ENCODE measurements around the gene CEP63. TPM values are rescaled to one million over a fixed set of nuclear protein-coding genes. Genes with fewer than 3 reads are reported as not detected.

The CEP63 gene
- polyA plus RNA-seq, 6 donors from 2014 or later = 5.4 to 25.5 (median 17.7) TPM

GRCh38 chr3:134602440-134602814 lies 116.6 kb downstream of the CEP63 start:
- peaks cover 6 to 10% (median 7%) of the 10 kb centered on the region in 3 donors for H3K4me1 Mint-ChIP-seq
- H3K27me3 Mint-ChIP-seq = peaks cover 0 to 14% (median 0%) of the 10 kb centered on the region in 3 donors
- H3K36me3 Mint-ChIP-seq = no peaks in the 10 kb centered on the region
- H3K4me3 Mint-ChIP-seq = no peak overlapping the region
- DNase-seq (no peak), ATAC-seq (ENCODE audit: low read depth in 2 of 2) (no peak)
- H3K9me3 Mint-ChIP-seq = no peaks in the 10 kb centered on the region
- H3K27ac Mint-ChIP-seq = no peak overlapping the region

GRCh38 chr3:134603480-134603879 lies 117.6 kb downstream of the CEP63 start:
- H3K36me3 Mint-ChIP-seq = no peaks in the 10 kb centered on the region
- peaks cover 0 to 12% (median 0%) of the 10 kb centered on the region in 3 donors for H3K27me3 Mint-ChIP-seq
- peaks cover 6 to 10% (median 7%) of the 10 kb centered on the region in 3 donors for H3K4me1 Mint-ChIP-seq
- no peaks in the 10 kb centered on the region for H3K9me3 Mint-ChIP-seq
- H3K27ac Mint-ChIP-seq = no peak overlapping the region
- ATAC-seq (ENCODE audit: low read depth in 2 of 2) (no peak), DNase-seq (no peak)
- H3K4me3 Mint-ChIP-seq = no peak overlapping the region

GRCh38 chr3:134603956-134604355 lies 118.1 kb downstream of the CEP63 start:
- DNase-seq = no peak
- Mint-ChIP-seq H3K9me3 (no peaks in the 10 kb centered on the region), H3K36me3 (no peaks in the 10 kb centered on the region), H3K27ac (no peak overlapping the region), H3K4me3 (no peak overlapping the region), H3K27me3 (peaks cover 0 to 14% (median 0%) of the 10 kb centered on the region in 3 donors), H3K4me1 (peaks cover 6 to 10% (median 7%) of the 10 kb centered on the region in 3 donors)
- no peak for ATAC-seq (ENCODE audit: low read depth in 2 of 2)

- peaks cover 0 to 18% (median 0%) of the 10 kb centered on the region in 3 donors for H3K27me3 Mint-ChIP-seq
- no peak overlapping the region for H3K4me3 Mint-ChIP-seq
- H3K4me1 Mint-ChIP-seq = peaks cover 5 to 6% (median 5%) of the 10 kb centered on the region in 3 donors
- peaks cover 0 to 1% (median 0%) of the 10 kb centered on the region in 7 donors for H3K9me3 Mint-ChIP-seq
- DNase-seq (no peak), ATAC-seq (ENCODE audit: low read depth in 2 of 2) (no peak)
- H3K27ac Mint-ChIP-seq = no peak overlapping the region
- H3K36me3 Mint-ChIP-seq = no peaks in the 10 kb centered on the region
These were observed 119.7 kb downstream of the CEP63 start for GRCh38 chr3:134605556-134605955.

- ATAC-seq (ENCODE audit: low read depth in 2 of 2) (no peak), DNase-seq (no peak)
- Mint-ChIP-seq H3K36me3 (no peaks in the 10 kb centered on the region), H3K4me3 (peak overlapping the region in 1 of 8 donors; percentile 34), H3K9me3 (peaks cover 0 to 1% (median 0%) of the 10 kb centered on the region in 7 donors), H3K4me1 (no peaks in the 10 kb centered on the region), H3K27ac (no peak overlapping the region), H3K27me3 (peaks cover 0 to 18% (median 0%) of the 10 kb centered on the region in 3 donors)
These were observed 120.5 kb downstream of the CEP63 start for GRCh38 chr3:134606033-134607025.

GRCh38 chr3:134607054-134608022 lies 121.5 kb downstream of the CEP63 start:
- no peaks in the 10 kb centered on the region for H3K36me3 Mint-ChIP-seq
- no peak overlapping the region for H3K27ac Mint-ChIP-seq
- peaks cover 0 to 18% (median 0%) of the 10 kb centered on the region in 3 donors for H3K27me3 Mint-ChIP-seq
- ATAC-seq (ENCODE audit: low read depth in 2 of 2) (no peak), DNase-seq (no peak)
- H3K4me1 Mint-ChIP-seq = no peaks in the 10 kb centered on the region
- H3K4me3 Mint-ChIP-seq = peak overlapping the region in 1 of 8 donors; percentile 27
- H3K9me3 Mint-ChIP-seq = peaks cover 0 to 1% (median 0%) of the 10 kb centered on the region in 7 donors

- Mint-ChIP-seq H3K4me3 (no peak overlapping the region), H3K27ac (no peak overlapping the region), H3K9me3 (peaks cover 0 to 1% (median 0%) of the 10 kb centered on the region in 7 donors), H3K4me1 (no peaks in the 10 kb centered on the region), H3K36me3 (no peaks in the 10 kb centered on the region), H3K27me3 (peaks cover 0 to 18% (median 0%) of the 10 kb centered on the region in 3 donors)
- no peak for DNase-seq
- ATAC-seq (ENCODE audit: low read depth in 2 of 2) = no peak
These were observed 122.3 kb downstream of the CEP63 start for GRCh38 chr3:134608023-134608770.

GRCh38 chr3:134608771-134609435 lies 123.0 kb downstream of the CEP63 start:
- Mint-ChIP-seq H3K4me3 (no peak overlapping the region), H3K27ac (no peak overlapping the region), H3K4me1 (no peaks in the 10 kb centered on the region), H3K27me3 (peaks cover 0 to 18% (median 0%) of the 10 kb centered on the region in 3 donors), H3K36me3 (no peaks in the 10 kb centered on the region), H3K9me3 (peaks cover 0 to 1% (median 0%) of the 10 kb centered on the region in 7 donors)
- ATAC-seq (ENCODE audit: low read depth in 2 of 2) = no peak
- no peak for DNase-seq

- DNase-seq (no peak), ATAC-seq (ENCODE audit: low read depth in 2 of 2) (no peak)
- peaks cover 0 to 18% (median 0%) of the 10 kb centered on the region in 3 donors for H3K27me3 Mint-ChIP-seq
- H3K36me3 Mint-ChIP-seq = no peaks in the 10 kb centered on the region
- H3K4me1 Mint-ChIP-seq = no peaks in the 10 kb centered on the region
- H3K27ac Mint-ChIP-seq = no peak overlapping the region
- H3K9me3 Mint-ChIP-seq = peaks cover 0 to 1% (median 0%) of the 10 kb centered on the region in 7 donors
- H3K4me3 Mint-ChIP-seq = no peak overlapping the region
These were observed 124.1 kb downstream of the CEP63 start for GRCh38 chr3:134609821-134610431.

- Mint-ChIP-seq H3K9me3 (peaks cover 0 to 1% (median 0%) of the 10 kb centered on the region in 7 donors), H3K36me3 (no peaks in the 10 kb centered on the region), H3K4me1 (no peaks in the 10 kb centered on the region), H3K4me3 (no peak overlapping the region), H3K27ac (peak overlapping the region in 1 of 6 donors; percentile 37), H3K27me3 (peaks cover 0 to 13% (median 0%) of the 10 kb centered on the region in 3 donors)
- no peak for DNase-seq
- no peak for ATAC-seq (ENCODE audit: low read depth in 2 of 2)
These were observed 124.9 kb downstream of the CEP63 start for GRCh38 chr3:134610432-134611385.

- H3K36me3 Mint-ChIP-seq = no peaks in the 10 kb centered on the region
- H3K4me3 Mint-ChIP-seq = no peak overlapping the region
- ATAC-seq (ENCODE audit: low read depth in 2 of 2) (no peak), DNase-seq (no peak)
- H3K27me3 Mint-ChIP-seq = peaks cover 0 to 13% (median 0%) of the 10 kb centered on the region in 3 donors
- peaks cover 0 to 1% (median 0%) of the 10 kb centered on the region in 7 donors for H3K9me3 Mint-ChIP-seq
- H3K27ac Mint-ChIP-seq = no peak overlapping the region
- H3K4me1 Mint-ChIP-seq = no peaks in the 10 kb centered on the region
These were observed 125.7 kb downstream of the CEP63 start for GRCh38 chr3:134611516-134611915.
